Adrenal gland (tissue), 12 donors: ENCODE measurements around the gene EDAR. TPM values are rescaled to one million over a fixed set of nuclear protein-coding genes. Genes with fewer than 3 reads are reported as not detected.

Source experiments
- DNase-seq, 7 donors: peaks; one replicate each; pipeline ENCODE4 v3.0.0-alpha.2; 2019 to 2020
- H3K27ac ChIP-seq, 5 donors: fragments of 200-600 bp; sonication (generic) in 4 of 5; 1 replicate in 3 of 5; 2 replicates in 2 of 5; pipeline versions ENCODE4 v1.5.1 to v1.8.0; 2016 to 2020; ENCODE audit warnings: mild to moderate bottlenecking in 1 of 5
- H3K27me3 ChIP-seq: fragments of 200-600 bp; 2 replicates; pipeline ENCODE4 v1.8.0; 2021
- H3K36me3 ChIP-seq, 2 donors: fragments of 200-600 bp; replicated peaks in 1 of 2; 1 replicate in 1 of 2; 2 replicates in 1 of 2; pipeline versions ENCODE4 v1.5.1 to v1.8.0; 2018 to 2022
- H3K4me1 ChIP-seq, 2 donors: fragments of 200-600 bp; replicated peaks in 1 of 2; 1 replicate in 1 of 2; 2 replicates in 1 of 2; pipeline versions ENCODE4 v1.5.1 to v1.8.0; 2018 to 2021
- H3K4me3 ChIP-seq, 4 donors: fragments of 200-600 bp; sonication (generic) in 3 of 4; one replicate each; pipeline ENCODE4 v1.5.1; 2016 to 2018
- H3K9me3 ChIP-seq, 3 donors: fragments of 200-600 bp; sonication (generic) in 1 of 3; replicated peaks in 1 of 3; 1 replicate in 2 of 3; 2 replicates in 1 of 3; pipeline versions ENCODE4 v1.5.1 to v1.8.0; 2016 to 2021
- CTCF ChIP-seq, 6 experiments: fragments of 450-650 bp in 4 of 6; fragments of 200-600 bp in 2 of 6; sonication (generic) in 1 of 6; IDR thresholded peaks; 1 replicate in 5 of 6; 2 replicates in 1 of 6; pipeline versions ENCODE4 v1.5.1 to v1.8.0; 2016 to 2021; ENCODE audit warnings: antibody characterized with exemption in 6 of 6, mild to moderate bottlenecking in 2 of 6, moderate library complexity in 1 of 6
- POLR2A ChIP-seq, 2 donors: fragments of 450-650 bp; IDR thresholded peaks; one replicate each; pipeline ENCODE4 v1.6.1; 2017; ENCODE audit warnings: antibody characterized with exemption in 2 of 2, mild to moderate bottlenecking in 2 of 2, moderate library complexity in 1 of 2
- WGBS, 4 donors: extraction: QIAGEN DNeasy Blood & Tissue Kit in 2 of 4; methylation state at CpG; one replicate each; pipeline versions ENCODE4 v1.1.5 to v1.1.7; 2013 to 2017; 5-methylcytosine and 5-hydroxymethylcytosine counted together
- intact Hi-C, 2 donors: fragments of 100-400 bp; cut with DNase I; formaldehyde crosslinking; loops; one replicate each; pipeline versions ENCODE4 v1.14.1 to v1.15.0; 2022 to 2023
- polyA plus RNA-seq, 3 donors: library from polyadenylated mRNA; stranded (reverse); fragments of 200-250 nt in 2 of 3; fragments of 350-450 nt in 1 of 3; fragmentation: Illumina TruSeq in 1 of 3; extraction: RNeasy Lipid Tissue Mini Kit (QIAGEN cat#74804) in 1 of 3; gene quantifications; one replicate each; pipeline ENCODE4 v1.2.3, GENCODE V29; 2013 to 2014
- total RNA-seq, 9 donors: library from RNA; depleted of rRNA in 4 of 9; stranded (reverse); fragments of >200 nt in 4 of 9; fragments of 120-200 nt in 1 of 9; fragmentation: NEBNext Ultra II Directional in 1 of 9; extraction: Animal tissue kit (Norgen Biotek cat#: 25700) in 1 of 9; gene quantifications; one replicate each; pipeline versions ENCODE4 v1.1.0 to v1.2.4, GENCODE V29; 2013 to 2023
- donor health status: healthy with polysubstance abuse.
- donor health status: Bipolar disorder and iron deficiency.
- donor health status: DM: yes; HTN: yes; CAD: no.
- donor health status: DM: no; HTN: no; CAD: no.
- donor health status: DM: no; HTN: no; CAD: no.
- donor health status: DM: yes; HTN: yes; CAD: no.

The EDAR gene
- total and polyA plus RNA-seq, 12 donors = not detected

GRCh38 chr2:108980076-108980475 is 8.9 kb downstream of the EDAR start:
- 69 to 83% (median 74%) methylated on average over 6 of the region's 6 CpGs for WGBS, 4 donors
- no peak for TF ChIP-seq CTCF (IDR thresholded peaks at IDR 0.05)
- TF ChIP-seq POLR2A (IDR thresholded peaks at IDR 0.05) = no peak
- DNase-seq = no peak
- H3K4me1 ChIP-seq = no peaks in the 10 kb centered on the region
- no peak overlapping the region for H3K4me3 ChIP-seq
- H3K27me3 ChIP-seq = peaks cover 3% of the 10 kb centered on the region
- H3K9me3 ChIP-seq = no peaks in the 10 kb centered on the region
- H3K27ac ChIP-seq = no peak overlapping the region
- intact Hi-C loops = no loop called here
- H3K36me3 ChIP-seq = no peaks in the 10 kb centered on the region

DNA sequence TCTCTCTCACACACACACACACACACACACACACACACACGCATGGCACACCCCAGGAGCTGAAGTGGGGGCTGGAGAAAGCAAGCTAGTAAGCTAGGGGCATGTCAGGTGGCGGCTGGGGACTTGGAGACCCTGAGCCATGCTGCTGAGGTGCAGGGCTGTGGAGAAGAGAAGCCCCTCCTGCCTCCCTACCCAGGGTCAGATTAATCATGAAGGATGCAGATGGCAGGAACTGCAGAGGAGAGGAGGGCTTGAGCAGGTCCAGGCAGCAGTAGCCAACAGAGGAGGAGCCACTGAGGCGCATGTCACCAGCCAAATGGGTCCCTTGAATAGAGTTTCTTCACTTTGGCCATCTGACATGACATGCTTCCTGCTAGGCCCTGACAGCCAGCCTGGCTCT is 9.6 kb downstream of the EDAR start:
- no peaks in the 10 kb centered on the region for H3K9me3 ChIP-seq
- DNase-seq = no peak
- WGBS, 4 donors = 76 to 86% (median 79%) methylated on average over 3 of the region's 3 CpGs
- H3K4me3 ChIP-seq = no peak overlapping the region
- H3K4me1 ChIP-seq = no peaks in the 10 kb centered on the region
- H3K27ac ChIP-seq = no peak overlapping the region
- intact Hi-C loops = no loop called here
- peaks cover 3% of the 10 kb centered on the region for H3K27me3 ChIP-seq
- no peak for TF ChIP-seq CTCF (IDR thresholded peaks at IDR 0.05)
- no peaks in the 10 kb centered on the region for H3K36me3 ChIP-seq

- H3K36me3 ChIP-seq = no peaks in the 10 kb centered on the region
- no peak for DNase-seq
- WGBS, 4 donors = 48 to 54% (median 53%) methylated on average over 7 of the region's 7 CpGs
- no peak overlapping the region for H3K27ac ChIP-seq
- H3K4me3 ChIP-seq = no peak overlapping the region
- no peaks in the 10 kb centered on the region for H3K9me3 ChIP-seq
- peaks cover 3% of the 10 kb centered on the region for H3K27me3 ChIP-seq
- intact Hi-C loops = no loop called here
- TF ChIP-seq POLR2A (IDR thresholded peaks at IDR 0.05) (no peak), CTCF (IDR thresholded peaks at IDR 0.05) (no peak)
- no peaks in the 10 kb centered on the region for H3K4me1 ChIP-seq
Observed at GRCh38 chr2:108978709-108979111, 10.3 kb downstream of the EDAR start.

DNA sequence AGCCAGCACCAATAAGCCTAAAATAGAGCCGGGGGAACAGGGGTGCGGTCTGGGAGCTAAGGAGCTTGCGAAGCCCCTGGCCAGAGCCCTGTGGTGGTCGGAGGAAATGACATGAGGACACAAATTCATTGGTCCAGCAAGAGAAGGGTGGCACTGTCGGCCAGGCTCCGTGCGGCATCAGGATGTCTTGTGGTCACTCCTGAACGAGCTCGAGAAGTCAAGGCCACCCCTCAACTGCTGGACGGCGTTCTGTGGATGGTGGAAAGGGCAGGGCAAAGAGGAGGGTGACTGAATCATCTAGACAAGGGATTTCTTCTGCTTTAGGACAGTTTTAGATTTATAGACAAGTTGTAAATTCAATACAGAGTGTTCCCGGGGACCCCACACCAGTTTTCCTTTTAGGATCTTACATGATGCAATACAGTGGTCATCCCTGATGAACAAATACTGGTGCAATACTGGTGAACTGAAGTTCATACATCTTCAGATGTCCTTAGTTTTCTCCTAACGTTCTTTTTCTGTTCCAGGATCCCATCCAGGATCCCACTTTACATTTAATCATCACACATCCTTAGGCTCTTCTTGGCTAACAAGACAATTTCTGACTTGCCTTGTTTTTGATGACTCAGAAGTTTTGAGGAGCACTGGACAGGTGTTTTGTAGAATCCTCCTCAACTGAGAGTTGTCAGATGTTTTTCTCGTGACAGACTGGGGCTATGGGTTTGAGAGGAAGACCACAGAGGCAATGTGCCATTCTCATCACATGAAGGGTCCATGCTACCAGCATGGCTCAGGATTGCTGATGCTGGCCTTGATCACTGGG is 13.2 kb downstream of the EDAR start:
- Histone ChIP-seq H3K27ac (no peak overlapping the region), H3K36me3 (no peaks in the 10 kb centered on the region), H3K4me3 (no peak overlapping the region), H3K27me3 (peaks cover 3% of the 10 kb centered on the region), H3K4me1 (no peaks in the 10 kb centered on the region), H3K9me3 (no peaks in the 10 kb centered on the region)
- WGBS, 4 donors = 59 to 74% (median 63%) methylated on average over 14 of the region's 14 CpGs
- DNase-seq = no peak
- intact Hi-C loops = no loop called here
- TF ChIP-seq POLR2A (IDR thresholded peaks at IDR 0.05) (no peak), CTCF (IDR thresholded peaks at IDR 0.05) (no peak)
